Sigmoid colon (tissue), 7 donors: Measurements from ENCODE around the gene COL4A1. TPM values are rescaled to one million over a fixed set of nuclear protein-coding genes. Genes with fewer than 3 reads are reported as not detected.
"Not testable (repeated sequence)": the region's sequence is repeated elsewhere in the genome, so short reads cannot be mapped to it uniquely, and the experiment has no call there.

Experiments used
- DNase-seq: peaks from one replicate; pipeline ENCODE4 v3.0.0-alpha.2; 2019
- H3K27ac ChIP-seq, 4 donors: fragments of 200-600 bp; sonication (generic); one replicate each; pipeline ENCODE4 v1.5.1; 2016 to 2019; ENCODE audit warnings: mild to moderate bottlenecking in 1 of 4
- H3K27me3 ChIP-seq, 3 donors: fragments of 200-600 bp; sonication (generic); one replicate each; pipeline ENCODE4 v1.5.1; 2019; ENCODE audit warnings: mild to moderate bottlenecking in 1 of 3
- H3K36me3 ChIP-seq, 4 donors: fragments of 200-600 bp; sonication (generic); one replicate each; pipeline ENCODE4 v1.5.1; 2016 to 2019
- H3K4me1 ChIP-seq, 4 donors: fragments of 200-600 bp; sonication (generic); one replicate each; pipeline ENCODE4 v1.5.1; 2017 to 2019
- H3K4me3 ChIP-seq, 4 donors: fragments of 200-600 bp; sonication (generic); one replicate each; pipeline ENCODE4 v1.5.1; 2017 to 2019; ENCODE audit warnings: mild to moderate bottlenecking in 2 of 4, moderate library complexity in 1 of 4
- H3K9me3 ChIP-seq, 4 donors: fragments of 200-600 bp in 3 of 4; sonication (generic) in 3 of 4; one replicate each; pipeline versions ENCODE4 v1.5.1 to v1.6.1; 2013 to 2019
- EP300 ChIP-seq, 4 donors: sonication (generic); formaldehyde crosslinking; IDR thresholded peaks; one replicate each; pipeline ENCODE4 v1.6.1; 2017; ENCODE audit warnings: antibody characterized with exemption in 4 of 4
- POLR2A ChIP-seq, 2 donors: fragments of 450-650 bp; IDR thresholded peaks; one replicate each; pipeline ENCODE4 v1.6.1; 2016; ENCODE audit warnings: antibody characterized with exemption in 2 of 2, mild to moderate bottlenecking in 2 of 2, moderate library complexity in 2 of 2
- POLR2AphosphoS5 ChIP-seq, 4 donors: sonication (generic); formaldehyde crosslinking; IDR thresholded peaks; one replicate each; pipeline ENCODE4 v1.6.1; 2017; ENCODE audit warnings: antibody characterized with exemption in 4 of 4
- WGBS, 2 donors: extraction: QIAGEN DNeasy Blood & Tissue Kit; methylation state at CpG; one replicate each; pipeline ENCODE4 v1.1.7; 2013; 5-methylcytosine and 5-hydroxymethylcytosine counted together
- intact Hi-C: fragments of 100-400 bp; cut with DNase I; formaldehyde crosslinking; loops from one replicate; pipeline ENCODE4 v1.15.1; 2023
- polyA plus RNA-seq, 3 donors: library from polyadenylated mRNA; stranded (reverse); fragments of 200-250 nt; gene quantifications; one replicate each; pipeline ENCODE4 v1.2.3, GENCODE V29; 2013
- total RNA-seq, 4 donors: library from RNA; depleted of rRNA; stranded (reverse); fragments of >200 nt; gene quantifications; one replicate each; pipeline ENCODE4 v1.1.0, GENCODE V29; 2016
- TF ChIP-seq, protein P1 (sequence below), 4 experiments: fragments of 450-650 bp in 3 of 4; fragments of 200-600 bp in 1 of 4; IDR thresholded peaks; one replicate each; pipeline ENCODE4 v1.5.1; 2016 to 2019; ENCODE audit warnings: antibody characterized with exemption in 4 of 4, mild to moderate bottlenecking in 3 of 4, moderate library complexity in 2 of 4
- donor health status: healthy with polysubstance abuse.
- donor health status: Bipolar disorder and iron deficiency.
- donor health status: healthy.

COL4A1 gene
- total and polyA plus RNA-seq, 7 donors, result 9.2 to 598 (median 235) TPM

DNA sequence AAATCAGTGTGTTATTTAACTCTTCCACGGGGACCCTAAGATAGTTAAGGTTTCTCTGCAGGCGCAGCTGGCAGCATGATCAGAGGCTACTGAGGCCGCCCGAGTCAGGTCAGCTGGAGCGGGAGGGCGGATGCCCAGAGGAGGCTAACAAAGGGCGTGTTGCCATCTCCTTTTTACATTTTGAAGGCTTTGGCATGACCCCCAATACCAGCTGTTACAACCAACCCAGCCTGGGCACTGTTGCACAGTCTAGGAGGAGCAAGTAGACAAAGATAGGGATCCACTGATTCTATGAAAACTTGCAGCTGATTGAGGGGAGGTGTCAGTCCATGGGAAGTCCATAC is 15.8 kb upstream of the COL4A1 start:
- 89 to 92% methylated on average over 7 of the region's 7 CpGs for WGBS, 2 donors
- DNase-seq, result no peak
- no peak overlapping the region for H3K4me3 ChIP-seq
- TF ChIP-seq EP300 (IDR thresholded peaks at IDR 0.05), result no peak
- intact Hi-C loops, result no loop called here
- H3K27me3 ChIP-seq, result no peaks in the 10 kb centered on the region
- no peaks in the 10 kb centered on the region for H3K9me3 ChIP-seq
- H3K27ac ChIP-seq, result peak overlapping the region; percentile 88 to 100 (median 94)
- H3K4me1 ChIP-seq, result peaks cover 0 to 100% (median 97%) of the 10 kb centered on the region in 4 donors
- H3K36me3 ChIP-seq, result no peaks in the 10 kb centered on the region

DNA sequence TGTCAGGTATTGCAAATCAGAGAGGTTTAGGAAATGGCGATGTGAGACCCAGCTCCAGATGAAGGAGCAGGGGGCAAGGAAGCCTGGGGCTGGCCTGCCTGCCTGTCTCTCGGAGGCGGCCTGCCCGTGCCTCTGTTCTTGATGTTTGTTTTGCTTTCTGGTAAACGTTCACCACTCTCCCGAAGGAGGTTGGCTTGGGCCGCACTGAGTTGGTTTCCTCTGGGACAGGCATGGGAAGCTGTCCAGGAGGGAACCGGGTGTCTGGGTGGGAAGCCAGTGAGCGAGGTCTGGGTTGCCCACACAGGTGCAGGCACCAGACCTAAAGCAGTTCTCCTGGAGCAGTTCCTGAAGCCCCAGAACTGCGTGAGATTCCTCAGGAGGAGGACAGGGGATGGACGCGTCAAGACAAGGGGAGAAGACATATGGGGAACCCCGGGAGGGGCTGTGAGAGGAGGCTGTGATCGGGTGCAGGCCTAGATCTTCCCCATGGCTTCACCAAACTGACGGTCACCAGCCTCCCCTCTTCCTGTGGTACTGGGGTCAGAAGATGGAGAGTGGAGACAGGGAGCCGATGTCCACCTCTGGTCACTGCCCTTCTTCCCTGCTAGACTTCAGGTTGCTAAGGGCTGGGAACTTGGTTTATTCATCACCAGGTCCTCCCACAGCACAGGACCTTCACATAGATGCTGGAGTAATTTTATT is 15.3 kb upstream of the COL4A1 start:
- Histone ChIP-seq H3K27me3 (no peaks in the 10 kb centered on the region), H3K36me3 (peaks cover 0 to under 1% (median under 1%) of the 10 kb centered on the region in 4 donors), H3K4me1 (peaks cover 0 to 100% (median 98%) of the 10 kb centered on the region in 4 donors), H3K4me3 (no peak overlapping the region), H3K9me3 (no peaks in the 10 kb centered on the region), H3K27ac (peak overlapping the region; percentile 88 to 100 (median 94))
- DNase-seq, result peak; percentile 78
- TF ChIP-seq POLR2AphosphoS5 (IDR thresholded peaks at IDR 0.05), result peak in 2 of 4 donors; percentile 29 to 50
- TF ChIP-seq, protein P1, sequence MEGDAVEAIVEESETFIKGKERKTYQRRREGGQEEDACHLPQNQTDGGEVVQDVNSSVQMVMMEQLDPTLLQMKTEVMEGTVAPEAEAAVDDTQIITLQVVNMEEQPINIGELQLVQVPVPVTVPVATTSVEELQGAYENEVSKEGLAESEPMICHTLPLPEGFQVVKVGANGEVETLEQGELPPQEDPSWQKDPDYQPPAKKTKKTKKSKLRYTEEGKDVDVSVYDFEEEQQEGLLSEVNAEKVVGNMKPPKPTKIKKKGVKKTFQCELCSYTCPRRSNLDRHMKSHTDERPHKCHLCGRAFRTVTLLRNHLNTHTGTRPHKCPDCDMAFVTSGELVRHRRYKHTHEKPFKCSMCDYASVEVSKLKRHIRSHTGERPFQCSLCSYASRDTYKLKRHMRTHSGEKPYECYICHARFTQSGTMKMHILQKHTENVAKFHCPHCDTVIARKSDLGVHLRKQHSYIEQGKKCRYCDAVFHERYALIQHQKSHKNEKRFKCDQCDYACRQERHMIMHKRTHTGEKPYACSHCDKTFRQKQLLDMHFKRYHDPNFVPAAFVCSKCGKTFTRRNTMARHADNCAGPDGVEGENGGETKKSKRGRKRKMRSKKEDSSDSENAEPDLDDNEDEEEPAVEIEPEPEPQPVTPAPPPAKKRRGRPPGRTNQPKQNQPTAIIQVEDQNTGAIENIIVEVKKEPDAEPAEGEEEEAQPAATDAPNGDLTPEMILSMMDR (IDR thresholded peaks at IDR 0.05), result no peak
- WGBS, 2 donors, result 82 to 90% methylated on average over 16 of the region's 16 CpGs
- intact Hi-C loops, result no loop called here

DNA sequence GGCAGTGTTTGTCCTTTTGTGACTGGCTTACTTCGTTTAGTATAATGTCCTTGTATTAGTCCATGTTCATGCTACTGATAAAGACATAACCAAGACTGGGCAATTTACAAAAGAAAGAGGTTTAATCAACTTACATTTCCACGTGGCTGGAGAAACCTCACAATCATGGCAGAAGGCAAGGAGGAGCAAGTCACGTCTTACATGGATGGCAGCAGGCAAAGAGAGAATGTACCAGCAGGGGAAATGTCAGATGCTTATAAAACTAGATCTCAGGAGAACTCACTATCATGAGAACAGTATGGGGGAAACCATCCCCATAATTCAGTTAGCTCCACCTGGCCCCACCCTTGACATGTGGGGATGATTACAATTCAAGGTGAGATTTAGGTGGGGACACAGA is 14.6 kb upstream of the COL4A1 start:
- H3K4me3 ChIP-seq, intact Hi-C loops: not testable (repeated sequence)

DNA sequence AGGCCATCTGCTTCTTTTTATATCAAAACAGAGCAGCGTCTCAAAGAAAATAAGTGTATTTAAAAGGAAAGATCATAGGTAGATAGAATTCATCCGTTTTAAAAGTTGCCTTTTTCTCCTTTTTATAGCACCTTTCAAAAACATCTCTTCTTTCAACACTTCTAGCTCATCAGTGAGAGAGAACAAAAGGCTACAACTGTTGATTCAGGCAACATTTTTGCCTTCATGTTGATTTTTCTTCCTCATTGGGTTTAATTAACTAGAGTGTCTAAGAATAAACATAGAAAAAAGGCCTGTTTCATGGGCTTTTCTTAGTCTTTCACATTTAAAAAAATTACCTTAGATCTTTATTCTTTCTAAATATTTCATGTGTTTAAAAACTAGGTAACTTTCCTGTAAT is 13.7 kb upstream of the COL4A1 start:
- intact Hi-C loops, result no loop called here
- 43 to 51% methylated on average over 2 of the region's 2 CpGs for WGBS, 2 donors
- TF ChIP-seq EP300 (IDR thresholded peaks at IDR 0.05) (no peak), POLR2A (IDR thresholded peaks at IDR 0.05) (no peak), POLR2AphosphoS5 (IDR thresholded peaks at IDR 0.05) (no peak)
- TF ChIP-seq, protein P1 (IDR thresholded peaks at IDR 0.05), result no peak
- no peak for DNase-seq
- Histone ChIP-seq H3K27ac (peak overlapping the region; percentile 88 to 100 (median 94)), H3K9me3 (no peaks in the 10 kb centered on the region), H3K4me3 (no peak overlapping the region), H3K27me3 (no peaks in the 10 kb centered on the region), H3K36me3 (peaks cover 0 to 12% (median 7%) of the 10 kb centered on the region in 4 donors), H3K4me1 (peaks cover 0 to 99% (median 96%) of the 10 kb centered on the region in 4 donors)

More for the DNA sequence above, 14.6 kb upstream of the COL4A1 start:
- Histone ChIP-seq H3K4me1 (peaks cover 0 to 99% (median 96%) of the 10 kb centered on the region in 4 donors), H3K27ac (peak overlapping the region; percentile 88 to 100 (median 94))
- not testable (repeated sequence) for H3K27me3 ChIP-seq, H3K9me3 ChIP-seq, DNase-seq, H3K36me3 ChIP-seq
- WGBS, 2 donors, result 87 to 88% methylated on average over 3 of the region's 3 CpGs

DNA sequence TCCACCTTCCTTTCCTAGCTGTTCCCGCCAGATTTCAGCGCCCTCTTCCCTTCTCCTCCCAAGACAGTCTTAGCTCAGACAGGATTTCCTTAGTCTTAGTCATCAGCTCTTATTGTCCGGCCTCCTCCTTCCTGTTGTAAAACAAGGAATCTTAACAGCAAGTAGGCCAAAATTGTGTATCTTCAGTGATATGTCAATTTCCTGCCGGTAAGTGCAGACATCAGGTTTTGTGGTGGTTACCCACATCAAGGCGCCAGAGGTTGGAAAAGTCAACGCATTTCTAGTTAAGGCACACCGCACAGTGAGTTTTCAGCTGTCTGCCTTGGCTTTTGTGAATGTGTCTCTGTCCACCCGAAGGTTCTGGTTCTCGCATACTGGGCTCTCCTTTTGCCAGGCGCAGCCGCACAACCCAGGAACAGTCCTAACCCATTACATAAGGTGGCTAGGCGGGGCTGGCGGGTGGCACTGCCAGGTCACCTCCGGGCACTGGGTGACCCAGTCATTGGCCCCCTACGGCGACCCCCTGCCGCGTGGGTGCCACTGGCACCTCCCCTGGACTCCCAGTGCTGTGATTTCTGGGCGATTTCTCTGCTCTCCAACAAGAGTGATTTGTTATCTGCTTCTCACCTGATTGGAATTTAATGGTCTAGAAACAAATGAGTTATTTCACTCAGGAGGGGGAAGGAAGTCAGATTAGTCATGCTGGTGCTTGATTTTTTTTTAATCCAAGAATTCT is 13.0 kb upstream of the COL4A1 start:
- TF ChIP-seq POLR2A (IDR thresholded peaks at IDR 0.05), result no peak
- TF ChIP-seq POLR2AphosphoS5 (IDR thresholded peaks at IDR 0.05), result peak in 2 of 4 donors; percentile 39 to 44
- TF ChIP-seq, protein P1 (IDR thresholded peaks at IDR 0.05), result no peak
- intact Hi-C loops, result no loop called here
- Histone ChIP-seq H3K36me3 (peaks cover 0 to 13% (median 8%) of the 10 kb centered on the region in 4 donors), H3K9me3 (no peaks in the 10 kb centered on the region), H3K27me3 (no peaks in the 10 kb centered on the region), H3K4me1 (peaks cover 0 to 99% (median 96%) of the 10 kb centered on the region in 4 donors), H3K4me3 (no peak overlapping the region), H3K27ac (peak overlapping the region; percentile 88 to 100 (median 94))
- 68 to 84% methylated on average over 19 of the region's 19 CpGs for WGBS, 2 donors
- no peak for DNase-seq
